ENCODE data around the gene DTX1.

Gene DTX1

GRCh38 chr12:113118142-113118541, 61.6 kb downstream of the DTX1 start:
- DNase-seq = no peak

DNA sequence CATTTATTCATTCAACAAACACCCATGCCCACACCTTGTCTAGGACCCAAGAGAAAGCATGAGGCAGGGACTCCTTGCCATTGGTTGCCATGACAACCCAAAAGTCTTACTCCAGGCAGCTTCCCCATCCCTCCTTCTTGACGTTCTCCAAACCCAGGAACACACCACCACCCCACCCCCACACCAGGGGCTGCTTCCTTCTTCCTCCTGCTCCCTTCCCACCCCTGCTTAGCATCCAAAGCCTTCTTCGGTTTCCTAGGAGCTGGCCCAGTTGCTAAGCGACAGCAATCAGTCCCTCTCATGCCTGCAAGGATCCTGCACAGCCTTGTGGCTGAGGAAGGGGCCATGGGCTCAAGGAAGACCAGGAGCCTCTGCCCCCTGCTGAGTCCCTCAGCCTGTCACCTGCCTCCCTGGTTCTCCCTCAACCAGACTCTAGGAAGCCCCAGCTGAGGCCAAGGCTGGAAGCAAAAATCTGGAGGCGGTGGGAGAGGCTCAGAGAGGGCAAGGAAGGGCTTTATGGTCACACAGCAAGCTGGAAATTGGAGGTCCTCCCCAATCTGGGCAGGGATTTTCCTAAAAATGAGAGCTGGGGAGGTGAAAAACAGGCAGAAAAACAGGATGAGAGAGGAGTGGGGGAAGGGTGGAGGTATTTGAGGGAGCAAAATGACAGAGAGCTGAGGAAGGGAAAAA, 63.6 kb downstream of the DTX1 start:
- peak; percentile 21 for DNase-seq

DNA sequence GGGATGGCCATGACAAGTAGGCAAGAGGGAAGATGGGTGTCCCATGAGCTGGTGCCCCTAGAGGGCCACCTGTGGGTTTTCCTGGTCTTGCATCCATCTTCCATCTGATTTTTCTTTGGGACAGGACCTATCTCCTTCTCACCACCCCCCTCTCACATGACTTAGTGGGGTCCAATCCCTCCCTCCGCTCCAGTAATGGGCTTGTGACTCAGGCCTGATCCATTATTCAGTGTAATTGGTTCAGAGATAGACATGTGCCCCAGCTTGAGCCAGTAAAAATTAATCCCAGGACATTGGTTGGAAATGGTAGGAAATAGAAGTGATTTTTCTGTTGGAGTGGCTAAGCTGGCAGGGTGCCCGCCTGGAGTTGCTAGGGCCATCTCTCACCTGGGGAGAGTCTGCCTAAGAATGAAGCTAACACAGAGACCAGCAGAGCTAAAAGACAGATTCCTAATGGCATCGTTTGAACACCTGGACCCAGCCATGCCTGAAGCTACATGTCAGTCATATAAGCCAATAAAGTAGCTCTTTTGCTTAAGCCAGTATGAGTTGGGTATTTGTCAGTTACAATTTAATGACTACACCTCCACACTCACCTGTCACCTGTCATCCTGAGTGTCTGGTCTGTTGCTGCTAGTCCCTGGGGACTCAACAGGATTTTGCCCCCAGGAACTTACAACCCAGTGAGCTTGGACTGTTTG, 64.3 kb downstream of the DTX1 start:
- peak; percentile 64 for DNase-seq

DNA sequence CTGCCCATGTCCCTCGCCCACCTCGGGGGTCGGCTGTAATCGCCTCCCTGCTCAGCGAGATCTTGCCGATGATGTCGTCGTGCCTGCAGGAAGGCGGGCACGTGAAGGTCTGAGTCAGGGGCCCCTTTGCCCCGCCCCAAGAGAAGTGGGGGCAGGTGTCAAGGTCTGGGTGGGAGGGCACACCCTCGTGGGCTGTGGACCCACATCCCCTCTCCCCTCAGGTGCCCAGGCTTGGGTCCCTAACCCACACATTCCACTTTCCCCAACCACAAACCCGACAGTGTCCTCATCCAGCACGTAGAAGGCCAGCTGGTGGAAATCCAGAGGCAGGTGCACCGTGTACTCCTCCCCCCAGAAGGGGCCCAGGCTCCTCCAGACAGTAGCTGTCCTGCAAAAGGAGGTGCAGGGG, 71.3 kb downstream of the DTX1 start:
- no peak for DNase-seq

DNA sequence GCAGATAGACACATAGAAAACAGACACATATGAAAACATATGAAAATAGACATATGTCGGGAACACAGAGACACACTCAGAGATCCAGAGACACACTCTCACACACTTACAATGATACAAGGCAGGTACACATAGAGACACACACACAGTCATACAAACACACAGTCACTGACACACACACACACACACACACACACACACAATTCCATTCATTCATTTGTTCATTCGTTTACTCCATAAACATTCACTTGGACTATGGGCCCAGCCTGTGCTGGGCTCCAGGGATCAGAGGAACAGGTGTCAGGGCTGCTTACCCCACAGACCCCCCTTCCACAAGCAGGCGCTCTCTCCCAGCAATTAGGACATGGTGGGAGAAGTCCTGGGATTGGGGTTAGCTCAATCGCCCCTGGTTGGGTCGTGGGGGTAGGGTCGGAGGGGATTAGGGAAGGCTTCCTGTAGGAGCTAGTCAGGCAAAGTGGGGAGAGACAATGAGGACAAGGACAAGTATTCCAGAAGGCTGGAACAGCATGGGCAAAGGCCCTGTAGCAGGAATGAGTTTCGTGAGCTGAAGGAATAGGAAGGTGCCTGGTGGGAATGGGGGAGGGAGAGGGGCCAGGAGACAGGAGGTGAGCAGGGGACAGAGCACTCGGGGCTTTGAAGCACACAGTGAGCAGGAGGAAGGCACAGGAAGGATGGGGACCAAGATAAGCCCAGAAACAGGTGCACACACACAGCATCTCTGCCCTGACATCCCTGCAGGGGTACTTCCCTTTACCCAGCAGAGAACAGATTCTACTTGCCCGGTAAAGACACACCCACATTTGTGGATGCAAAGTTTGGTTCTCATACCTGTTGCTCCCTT, 72.5 kb downstream of the DTX1 start:
- DNase-seq = no peak

DNA sequence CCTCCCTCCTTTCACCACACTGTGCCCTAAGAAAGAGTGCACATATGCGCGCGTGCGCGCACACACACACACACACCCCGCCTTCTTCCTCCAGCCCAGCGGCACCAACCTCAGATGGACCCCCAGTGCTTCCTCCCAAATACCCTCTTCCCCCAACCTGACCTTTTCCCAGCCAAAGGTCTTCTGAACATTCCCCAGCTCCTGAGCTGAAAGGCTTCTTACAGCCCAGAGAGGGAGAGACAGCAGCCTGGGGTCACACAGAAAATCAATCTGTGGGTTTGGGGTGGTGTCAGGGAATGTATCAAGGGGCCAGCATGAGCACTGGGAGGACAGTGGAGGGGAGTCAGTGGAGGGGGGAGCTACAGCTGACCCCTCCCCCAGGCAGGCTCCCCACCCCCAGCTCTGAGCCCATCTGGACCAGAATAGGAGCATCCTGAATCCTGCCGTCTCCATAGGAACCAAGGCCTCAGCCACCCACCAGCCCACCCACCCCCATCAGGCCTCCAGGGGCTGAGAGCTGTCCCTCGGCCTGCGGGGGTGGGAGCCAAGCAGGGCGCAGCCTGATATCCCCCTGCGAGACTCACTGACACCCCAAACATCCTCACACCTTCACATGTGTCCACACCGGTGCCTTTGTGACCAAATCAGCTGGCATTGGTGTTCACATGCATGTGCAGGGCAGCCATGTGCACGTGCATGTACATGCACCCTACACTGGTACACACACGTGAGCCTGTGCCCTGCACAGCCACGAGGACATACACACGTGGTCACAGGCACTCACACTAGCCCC, 73.3 kb downstream of the DTX1 start:
- no peak for DNase-seq

GRCh38 chr12:113130457-113131135, 74.1 kb downstream of the DTX1 start:
- DNase-seq = no peak

- DNase-seq = no peak
These were observed 75.0 kb downstream of the DTX1 start for GRCh38 chr12:113131556-113131955.

GRCh38 chr12:113133036-113133435, 76.5 kb downstream of the DTX1 start:
- DNase-seq = no peak

DNA sequence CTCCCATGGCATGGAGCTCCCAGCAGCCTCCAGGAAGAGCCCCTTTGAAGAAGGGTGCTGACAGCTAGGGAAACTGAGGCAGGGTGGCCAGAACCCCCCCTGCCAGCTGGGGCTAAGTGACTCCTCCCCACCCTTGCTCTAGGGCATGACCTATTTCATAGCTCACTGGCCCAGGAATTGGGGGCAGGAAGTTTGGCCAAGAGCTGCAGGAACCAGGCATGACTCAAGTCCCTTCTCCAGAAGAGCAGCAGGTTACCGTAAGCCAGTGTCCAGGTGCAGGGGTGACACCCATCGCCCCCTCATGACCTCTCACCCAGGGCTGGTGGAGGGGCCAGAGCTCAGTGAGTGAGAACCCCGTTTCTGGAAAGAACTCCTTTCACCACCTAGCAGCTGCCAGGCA, 77.1 kb downstream of the DTX1 start:
- no peak for DNase-seq

- DNase-seq = peak; percentile 52
These were observed 77.5 kb downstream of the DTX1 start for GRCh38 chr12:113134071-113134470.

DNA sequence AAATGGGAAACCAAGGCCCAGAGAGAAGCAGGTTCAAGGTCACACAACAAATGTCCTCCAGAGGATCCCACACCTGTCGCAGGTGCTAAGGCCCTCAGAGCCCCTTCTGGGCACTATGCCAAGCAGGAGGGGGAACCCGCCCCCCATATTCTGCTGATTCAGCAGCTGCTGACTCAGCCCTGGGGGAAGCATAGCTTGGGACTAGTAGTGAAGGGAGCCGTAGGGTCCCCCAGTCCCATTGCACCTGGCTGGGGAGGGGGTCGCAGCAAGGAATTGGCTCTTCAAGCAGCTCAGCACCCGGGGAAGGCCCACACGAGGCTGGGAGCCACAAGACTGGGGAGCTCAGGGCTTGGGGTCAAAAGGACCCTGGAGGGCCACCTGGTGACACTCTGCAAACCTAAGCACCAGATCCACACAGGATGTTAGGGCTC, 78.0 kb downstream of the DTX1 start:
- DNase-seq = peak; percentile 63

GRCh38 chr12:113135178-113136127, 78.9 kb downstream of the DTX1 start, which contains the start of gene RASAL1:
Gene RASAL1, minus strand, starts transcription at chr12:113135761. Its CDS starts 299 bp downstream, at chr12:113135462.
- peak; percentile 84 for DNase-seq

- DNase-seq = no peak
These were observed 79.8 kb downstream of the DTX1 start for GRCh38 chr12:113136128-113136989.

GRCh38 chr12:113136990-113137511, 80.5 kb downstream of the DTX1 start:
- DNase-seq = no peak

- DNase-seq = no peak
These were observed 81.6 kb downstream of the DTX1 start for GRCh38 chr12:113137861-113138783.

GRCh38 chr12:113138826-113139225, 82.3 kb downstream of the DTX1 start:
- no peak for DNase-seq

GRCh38 chr12:113140706-113141105, 84.2 kb downstream of the DTX1 start:
- no peak for DNase-seq
